Progenitor cell of endocrine pancreas (in vitro differentiated cells): ENCODE results near the gene TAOK2. TPM values are rescaled to one million over a fixed set of nuclear protein-coding genes. Genes with fewer than 3 reads are reported as not detected.
A peak's percentile ranks its signal among the peaks of the same experiment; 100 is the strongest.
"Not testable (repeated sequence)": the region's sequence is repeated elsewhere in the genome, so short reads cannot be mapped to it uniquely, and the experiment has no call there.

Source experiments
- DNase-seq: peaks from one replicate; pipeline ENCODE4 v3.0.0; 2021; ENCODE audit warnings: low spot score; ENCODE audit not compliant: unreplicated experiment
- H3K27ac Mint-ChIP-seq: 2 replicates; pipeline ENCODE4 v1.8.0; 2021; ENCODE audit warnings: mild to moderate bottlenecking, moderate library complexity, mixed read lengths
- H3K27me3 Mint-ChIP-seq: 2 replicates; pipeline ENCODE4 v1.8.0; 2021; ENCODE audit warnings: mixed read lengths
- H3K36me3 Mint-ChIP-seq: 2 replicates; pipeline ENCODE4 v1.8.0; 2022; ENCODE audit warnings: mixed read lengths; ENCODE audit not compliant: insufficient read depth
- H3K4me1 Mint-ChIP-seq: 2 replicates; pipeline ENCODE4 v1.8.0; 2021; ENCODE audit warnings: low read depth, mixed read lengths
- H3K4me3 Mint-ChIP-seq: 2 replicates; pipeline ENCODE4 v1.8.0; 2021; ENCODE audit warnings: low read depth, mild to moderate bottlenecking, moderate library complexity, mixed read lengths
- H3K9me3 Mint-ChIP-seq: 2 replicates; pipeline ENCODE4 v1.8.0; 2021; ENCODE audit warnings: low read depth, mixed read lengths
- CTCF ChIP-seq: fragments of 200-600 bp; sonication (generic); IDR thresholded peaks from one replicate; pipeline ENCODE4 v1.5.0; 2021; ENCODE audit warnings: antibody characterized with exemption, mild to moderate bottlenecking; ENCODE audit not compliant: unreplicated experiment
- total RNA-seq: library from RNA; stranded (reverse); gene quantifications from 2 replicates; pipeline ENCODE4 v1.2.1, GENCODE V29; 2021

The TAOK2 gene
- total RNA-seq, 1 donor from 2014 or later = 54.0 TPM

DNA sequence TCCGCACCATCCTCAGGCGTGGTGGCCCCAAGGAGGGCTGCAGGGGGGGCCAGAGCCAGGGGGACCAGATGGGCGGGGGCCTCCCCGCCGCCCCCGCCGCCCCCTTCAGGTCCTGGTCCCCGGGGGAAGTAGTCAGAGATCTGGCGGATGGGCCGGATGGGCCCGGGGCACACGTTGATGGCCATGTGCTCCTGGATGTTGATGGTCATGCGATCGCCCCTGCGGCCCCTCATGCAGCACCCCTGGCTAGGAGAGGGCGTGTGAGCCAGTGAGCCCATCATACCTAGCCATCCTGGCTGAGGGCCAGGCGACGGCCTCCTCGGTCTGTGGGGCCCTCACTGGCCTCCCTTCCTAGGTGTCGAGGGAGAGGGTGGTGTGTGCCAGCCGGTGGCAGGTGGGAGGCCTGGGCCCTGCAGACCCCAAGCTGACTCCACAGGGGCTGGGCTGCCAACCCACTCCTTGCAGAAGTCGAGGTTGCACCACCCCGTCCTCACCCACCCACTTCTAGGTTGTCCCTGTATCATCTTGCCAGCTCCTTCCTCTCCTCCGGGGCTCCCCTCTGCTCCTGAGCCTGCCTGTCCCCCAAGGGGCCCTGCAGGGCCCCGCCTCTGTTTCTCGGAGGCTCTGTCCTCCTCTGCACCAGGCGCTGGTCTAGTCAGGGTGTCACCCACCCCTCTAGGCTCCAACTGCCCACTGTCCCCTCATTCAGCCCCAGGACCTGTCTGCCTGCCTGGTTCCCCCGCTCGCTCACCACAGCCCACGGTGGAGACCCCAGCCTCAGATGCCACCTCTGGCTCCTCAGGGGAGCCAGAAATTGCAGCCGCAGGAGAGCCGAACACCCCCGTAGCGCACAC lies 36.5 kb downstream of the TAOK2 start:
- no peak overlapping the region for H3K27ac Mint-ChIP-seq
- DNase-seq = no peak
- no peaks in the 10 kb centered on the region for H3K9me3 Mint-ChIP-seq
- H3K4me3 Mint-ChIP-seq = peak overlapping the region; percentile 60
- peaks cover 2% of the 10 kb centered on the region for H3K36me3 Mint-ChIP-seq
- H3K4me1 Mint-ChIP-seq = peaks cover 3% of the 10 kb centered on the region
- TF ChIP-seq CTCF = no peak
- H3K27me3 Mint-ChIP-seq = peaks cover 40% of the 10 kb centered on the region

DNA sequence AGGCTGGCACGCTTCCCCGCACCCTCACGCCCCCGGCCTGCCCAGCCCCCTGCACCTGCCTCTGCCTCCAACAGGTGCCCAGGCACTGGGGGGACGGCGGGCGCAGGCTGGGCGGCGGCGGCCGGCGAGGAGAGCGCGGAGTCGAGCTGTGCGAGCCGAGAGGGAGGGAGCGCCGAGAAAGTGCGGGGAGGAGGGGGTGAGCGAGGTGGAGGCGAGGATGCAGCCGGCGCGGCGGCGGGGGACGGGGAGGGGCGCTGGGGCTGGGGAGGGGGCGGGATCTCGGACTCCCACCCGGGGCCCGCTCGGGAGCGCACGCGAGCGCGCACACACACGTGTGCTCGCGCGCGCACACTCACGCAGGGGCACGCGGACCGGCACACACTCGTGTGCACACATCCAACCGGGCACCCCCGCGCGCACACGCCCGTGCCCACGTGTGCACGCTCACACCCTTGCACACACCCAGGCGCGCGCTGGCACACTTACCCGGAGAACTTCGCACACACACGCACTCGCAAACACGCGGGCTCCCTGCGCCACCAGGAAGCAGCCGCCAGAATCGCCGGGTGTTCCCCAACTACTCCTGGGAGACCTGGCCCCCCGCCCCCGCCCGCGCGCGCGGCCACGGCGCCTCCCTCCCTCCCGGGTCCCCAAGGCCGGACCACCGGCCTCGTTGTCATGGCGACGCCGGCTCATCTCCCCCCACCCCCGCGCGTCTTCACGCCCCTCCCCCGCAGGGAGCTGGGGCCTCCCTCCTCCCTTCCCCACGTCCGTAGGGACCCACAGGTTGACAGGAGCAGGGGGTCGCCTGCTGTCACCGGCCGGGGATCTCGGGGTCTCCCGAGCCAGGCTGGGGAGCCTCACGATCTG lies 37.4 kb downstream of the TAOK2 start, which contains the start of gene DOC2A:
TSS of gene DOC2A (minus strand) at position 184 of the 870 bp plus-strand sequence. CDS start 805 bp downstream, outside the sequence.
- no peaks in the 10 kb centered on the region for H3K9me3 Mint-ChIP-seq
- peak within 1 kb of the TSS; percentile 76 for H3K4me3 Mint-ChIP-seq
- H3K36me3 Mint-ChIP-seq = peaks cover 2% of the 10 kb centered on the region
- DNase-seq = no peak
- no peak for TF ChIP-seq CTCF
- peaks cover 3% of the 10 kb centered on the region for H3K4me1 Mint-ChIP-seq
- no peak within 1 kb of the TSS for H3K27ac Mint-ChIP-seq
- peaks cover 40% of the 10 kb centered on the region for H3K27me3 Mint-ChIP-seq

GRCh38 chr16:30011714-30012504 lies 38.2 kb downstream of the TAOK2 start:
- Mint-ChIP-seq H3K36me3 (peaks cover 2% of the 10 kb centered on the region), H3K4me1 (peaks cover 7% of the 10 kb centered on the region), H3K27me3 (peaks cover 40% of the 10 kb centered on the region), H3K9me3 (no peaks in the 10 kb centered on the region), H3K4me3 (peak overlapping the region; percentile 76), H3K27ac (peak overlapping the region; percentile 9)
- DNase-seq = no peak
- no peak for TF ChIP-seq CTCF

DNA sequence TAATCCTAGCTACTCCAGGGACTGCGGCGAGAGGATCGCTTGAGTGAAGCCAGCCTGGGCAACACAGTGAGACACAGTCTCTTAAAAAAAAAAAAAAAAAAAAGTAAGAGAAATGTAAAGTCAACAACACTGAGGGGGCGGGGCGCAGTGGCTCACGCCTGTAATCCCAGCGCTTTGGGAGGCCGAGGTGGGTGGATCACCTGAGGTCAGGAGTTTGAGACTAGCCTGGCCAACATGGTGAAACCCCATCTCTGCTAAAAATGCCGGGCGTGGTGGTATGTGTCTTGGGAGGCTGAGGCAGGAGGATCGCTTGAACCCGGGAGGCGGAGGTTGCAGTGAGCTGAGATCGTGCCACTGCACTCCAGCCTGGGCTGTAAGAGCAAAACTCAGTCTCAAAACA lies 38.9 kb downstream of the TAOK2 start:
- H3K4me3 Mint-ChIP-seq, H3K27ac Mint-ChIP-seq, DNase-seq, H3K9me3 Mint-ChIP-seq, H3K4me1 Mint-ChIP-seq, H3K36me3 Mint-ChIP-seq: not testable (repeated sequence)
- H3K27me3 Mint-ChIP-seq = peaks cover 39% of the 10 kb centered on the region

GRCh38 chr16:30015450-30015849 lies 41.8 kb downstream of the TAOK2 start:
- not testable (repeated sequence) for H3K9me3 Mint-ChIP-seq, H3K4me3 Mint-ChIP-seq, H3K36me3 Mint-ChIP-seq, H3K27ac Mint-ChIP-seq, H3K4me1 Mint-ChIP-seq, DNase-seq
- H3K27me3 Mint-ChIP-seq = peaks cover 20% of the 10 kb centered on the region
